HEK293 (cell line): ENCODE data around the gene GLIS1.

ENCODE experiments used
- CTCF ChIA-PET: fragments of 350-600 bp; formaldehyde crosslinking; extraction: SDS; loops from one replicate; lab custom pipeline; 2021; ENCODE audit warnings: antibody characterized with exemption; lab: Yijun Ruan, JAX
- POLR2A ChIA-PET: fragments of 300-600 bp; formaldehyde crosslinking; extraction: SDS; loops from one replicate; lab custom pipeline; 2020; ENCODE audit warnings: antibody characterized with exemption, inconsistent platforms; lab: Yijun Ruan, JAX
- H3K27ac ChIP-seq: fragments of 200-500 bp; sonication (Bioruptor generic); 2 replicates; pipeline ENCODE4 v1.5.1; 2014; ENCODE audit warnings: low read depth, low read length, control low read depth, inconsistent platforms; ENCODE audit errors: extremely low read depth
- H3K36me3 ChIP-seq, 2 experiments: fragments of 200-500 bp in 1 of 2; sonication (Bioruptor generic) in 1 of 2; 1 replicate in 1 of 2; 2 replicates in 1 of 2; pipeline ENCODE4 v1.5.1; 2014 to 2017; ENCODE audit warnings: inconsistent platforms in 2 of 2, low read length in 2 of 2; ENCODE audit not compliant: control insufficient read depth in 2 of 2, insufficient read depth in 1 of 2
- H3K4me1 ChIP-seq: fragments of 200-500 bp; sonication (Bioruptor generic); 2 replicates; pipeline ENCODE4 v1.5.1; 2014; ENCODE audit warnings: mild to moderate bottlenecking, low read length, inconsistent platforms; ENCODE audit not compliant: control insufficient read depth, insufficient read depth
- H3K4me3 ChIP-seq: 2 replicates; pipeline ENCODE4 v1.5.1; 2011; ENCODE audit warnings: low read depth, mild to moderate bottlenecking, control low read depth, low read length, moderate library complexity
- H3K9me3 ChIP-seq: fragments of 200-500 bp; sonication (Bioruptor generic); 2 replicates; pipeline ENCODE4 v1.5.1; 2014; ENCODE audit warnings: low read depth, low read length, inconsistent platforms; ENCODE audit not compliant: control insufficient read depth, insufficient read depth
- EGR2 ChIP-seq: fragments of 450-650 bp; formaldehyde crosslinking; IDR thresholded peaks from 2 replicates; pipeline ENCODE4 v1.5.1; 2016; ENCODE audit warnings: low read depth, missing biosample characterization, missing genetic modification characterization
- HOXA7 ChIP-seq: sonication (generic); formaldehyde crosslinking; IDR thresholded peaks from 2 replicates; pipeline ENCODE4 v1.8.1; 2022; ENCODE audit warnings: missing genetic modification reagents, borderline replicate concordance
- HOXC10 ChIP-seq: sonication (generic); formaldehyde crosslinking; IDR thresholded peaks from 2 replicates; pipeline ENCODE4 v1.8.1; 2023; ENCODE audit warnings: mild to moderate bottlenecking, missing genetic modification reagents
- KLF10 ChIP-seq: fragments of 450-650 bp; IDR thresholded peaks from 2 replicates; pipeline ENCODE4 v1.5.1; 2018; ENCODE audit warnings: missing biosample characterization, mild to moderate bottlenecking, missing genetic modification characterization
- MEIS1 ChIP-seq: sonication (generic); formaldehyde crosslinking; IDR thresholded peaks from 2 replicates; pipeline ENCODE4 v1.8.1; 2022; ENCODE audit warnings: missing genetic modification reagents, mild to moderate bottlenecking, borderline replicate concordance
- MYNN ChIP-seq: fragments of 450-650 bp; formaldehyde crosslinking; IDR thresholded peaks from 2 replicates; pipeline ENCODE4 v1.5.1; 2016; ENCODE audit warnings: missing biosample characterization, missing genetic modification characterization, borderline replicate concordance
- SP7 ChIP-seq: fragments of 450-650 bp; formaldehyde crosslinking; IDR thresholded peaks from 2 replicates; pipeline ENCODE4 v1.5.1; 2016; ENCODE audit warnings: missing biosample characterization, missing genetic modification characterization
- TRIM28 ChIP-seq: IDR thresholded peaks from 2 replicates; pipeline ENCODE4 v1.6.1; 2011; ENCODE audit warnings: low read length, control low read depth, borderline replicate concordance
- ZBTB21 ChIP-seq: fragments of 450-650 bp; formaldehyde crosslinking; IDR thresholded peaks from 2 replicates; pipeline ENCODE4 v1.5.1; 2017; ENCODE audit warnings: missing biosample characterization, missing genetic modification characterization
- ZNF133 ChIP-seq: fragments of 450-650 bp; formaldehyde crosslinking; IDR thresholded peaks from 2 replicates; pipeline ENCODE4 v1.5.1; 2016; ENCODE audit warnings: missing biosample characterization, missing genetic modification characterization
- ZNF138 ChIP-seq: fragments of 450-650 bp; formaldehyde crosslinking; IDR thresholded peaks from 2 replicates; pipeline ENCODE4 v1.5.1; 2016; ENCODE audit warnings: missing biosample characterization, missing genetic modification characterization, borderline replicate concordance
- ZNF184 ChIP-seq: fragments of 450-650 bp; IDR thresholded peaks from 2 replicates; pipeline ENCODE4 v1.5.1; 2018; ENCODE audit warnings: missing biosample characterization, mild to moderate bottlenecking, missing genetic modification characterization
- ZNF19 ChIP-seq: fragments of 450-650 bp; formaldehyde crosslinking; IDR thresholded peaks from 2 replicates; pipeline ENCODE4; 2016; ENCODE audit warnings: missing biosample characterization, missing genetic modification characterization, low read depth
- ZNF202 ChIP-seq: fragments of 450-650 bp; formaldehyde crosslinking; IDR thresholded peaks from 2 replicates; pipeline ENCODE4 v1.5.1; 2016; ENCODE audit warnings: missing biosample characterization, missing genetic modification characterization, borderline replicate concordance
- ZNF366 ChIP-seq: fragments of 450-650 bp; formaldehyde crosslinking; conservative IDR thresholded peaks from 2 replicates; pipeline ENCODE4 v1.5.1; 2016; ENCODE audit warnings: missing biosample characterization, missing genetic modification characterization
- ZNF404 ChIP-seq: fragments of 450-650 bp; formaldehyde crosslinking; IDR thresholded peaks from 2 replicates; pipeline ENCODE4 v1.5.1; 2017; ENCODE audit warnings: missing biosample characterization, missing genetic modification characterization
- ZNF426 ChIP-seq: fragments of 450-650 bp; formaldehyde crosslinking; IDR thresholded peaks from 2 replicates; pipeline ENCODE4 v1.5.1; 2017; ENCODE audit warnings: missing biosample characterization, missing genetic modification characterization, mild to moderate bottlenecking, inconsistent platforms, moderate library complexity
- ZNF529 ChIP-seq: fragments of 450-650 bp; formaldehyde crosslinking; IDR thresholded peaks from 2 replicates; pipeline ENCODE4 v1.5.1; 2017; ENCODE audit warnings: missing genetic modification characterization, missing biosample characterization; ENCODE audit not compliant: insufficient replicate concordance
- ZNF558 ChIP-seq: fragments of 450-650 bp; formaldehyde crosslinking; IDR thresholded peaks from 2 replicates; pipeline ENCODE4 v1.5.1; 2016; ENCODE audit warnings: missing biosample characterization, missing genetic modification characterization
- ZNF571 ChIP-seq: fragments of 450-650 bp; formaldehyde crosslinking; IDR thresholded peaks from 2 replicates; pipeline ENCODE4 v1.5.0; 2017; ENCODE audit warnings: missing biosample characterization, missing genetic modification characterization
- ZNF596 ChIP-seq: fragments of 450-650 bp; IDR thresholded peaks from 2 replicates; pipeline ENCODE4 v1.5.0; 2018; ENCODE audit warnings: missing biosample characterization, mild to moderate bottlenecking, missing genetic modification characterization, moderate library complexity
- ZSCAN16 ChIP-seq: fragments of 450-650 bp; formaldehyde crosslinking; IDR thresholded peaks from 2 replicates; pipeline ENCODE4 v1.5.1; 2016; ENCODE audit warnings: missing biosample characterization, missing genetic modification characterization
- TF ChIP-seq, protein P1 (sequence below): sonication (generic); formaldehyde crosslinking; IDR thresholded peaks from 2 replicates; pipeline ENCODE4 v1.8.1; 2022; ENCODE audit warnings: mild to moderate bottlenecking, moderate library complexity, missing genetic modification reagents
- TF ChIP-seq, protein P2 (sequence below): fragments of 450-650 bp; formaldehyde crosslinking; IDR thresholded peaks from 2 replicates; pipeline ENCODE4 v1.5.1; 2016; ENCODE audit warnings: missing biosample characterization, missing genetic modification characterization

The GLIS1 gene

DNA sequence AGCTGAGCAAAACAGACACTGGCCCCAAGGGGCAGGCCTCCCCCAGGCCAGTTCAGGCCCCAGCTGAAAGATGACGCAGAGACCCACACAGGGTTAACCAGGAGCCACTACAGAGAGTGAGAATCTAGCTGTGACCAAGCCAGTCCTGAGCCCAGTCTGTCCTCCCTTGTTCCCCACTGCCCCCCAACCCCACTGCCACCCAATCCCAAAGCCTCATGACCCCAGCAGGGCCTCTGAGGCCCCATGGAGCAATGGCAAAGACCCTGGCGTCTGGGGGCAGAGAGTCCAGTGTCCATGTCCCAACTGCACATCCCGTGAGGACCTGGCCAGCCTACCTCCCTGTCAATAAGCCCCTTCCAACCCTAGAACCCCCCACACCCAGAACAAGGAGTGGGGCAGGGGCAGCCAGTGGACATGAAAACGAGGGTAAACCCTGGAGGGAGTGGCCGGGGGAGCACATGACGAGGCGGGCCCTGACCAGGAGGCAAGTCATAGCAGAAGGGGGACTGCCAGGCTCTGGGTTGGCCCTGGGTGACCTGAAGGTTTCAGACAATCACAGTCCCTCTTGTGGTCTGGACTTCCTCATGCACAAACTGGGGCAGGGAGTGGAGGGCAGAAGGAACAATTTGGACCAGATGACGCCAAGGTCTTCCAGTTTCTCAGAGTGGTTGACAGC, 100.5 kb downstream of the GLIS1 start (continued):
- no peak for TF ChIP-seq ZNF138
- TF ChIP-seq, all 188 proteins: peak for 0

DNA sequence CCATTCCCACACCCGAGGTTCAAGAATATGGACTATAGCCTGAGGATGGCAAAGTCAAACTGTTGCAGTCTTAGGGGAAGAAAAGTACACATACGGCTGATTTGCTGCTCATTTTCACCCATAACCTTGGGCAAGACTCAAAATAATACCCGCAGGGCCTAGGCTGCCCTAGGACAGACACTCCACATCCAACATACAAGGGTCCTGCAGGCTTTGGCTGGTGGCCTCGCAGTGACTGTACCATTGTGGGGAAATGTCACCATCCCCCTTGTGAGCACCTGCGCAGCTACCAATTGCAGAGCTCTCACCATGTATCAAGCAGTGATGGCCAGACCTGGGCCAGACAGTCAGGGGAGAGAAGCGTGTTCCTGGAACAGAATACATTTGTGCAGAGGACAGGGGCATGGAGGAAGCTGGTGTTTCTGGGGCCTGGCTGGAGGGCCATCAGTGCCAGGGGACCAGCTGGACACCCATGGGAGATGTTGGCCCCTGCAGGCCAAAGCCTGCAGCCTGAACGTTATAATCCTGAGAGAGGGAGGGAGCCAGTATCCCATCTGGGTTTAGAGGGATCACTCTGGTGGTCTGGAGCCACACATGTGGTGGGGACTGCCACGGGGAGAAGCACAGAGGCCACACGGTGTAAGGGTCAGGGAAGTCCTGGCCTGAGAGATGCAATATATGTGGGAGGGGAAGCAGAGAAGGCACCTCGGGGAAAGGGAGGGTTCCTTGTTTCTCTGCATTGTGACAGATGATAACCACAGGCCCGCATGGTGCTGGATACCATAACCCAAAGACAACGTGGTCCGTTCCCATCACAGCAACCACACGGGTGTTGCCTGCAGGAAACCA, 101.2 kb downstream of the GLIS1 start:
- no peak overlapping the region for H3K27ac ChIP-seq
- H3K4me3 ChIP-seq: no peak overlapping the region
- ChIA-PET POLR2A (no interaction called here), CTCF (interaction anchor here (0.7 kb wide), 1 partner anchor 16 kb away, joined by 3 read pairs; no protein-coding TSS in a partner anchor)
- no peaks in the 10 kb centered on the region for H3K4me1 ChIP-seq
- no peaks in the 10 kb centered on the region for H3K9me3 ChIP-seq
- TF ChIP-seq SP7 (tag by site-specific recombination) (no peak), ZNF571 (tag by site-specific recombination) (no peak), HOXC10 (CRISPR knock-in tag) (no peak), TRIM28 (no peak), KLF10 (tag by site-specific recombination) (no peak), ZSCAN16 (tag by site-specific recombination) (no peak), ZNF202 (tag by site-specific recombination) (no peak), ZNF596 (tag by site-specific recombination) (no peak), ZBTB21 (tag by site-specific recombination) (no peak), ZNF366 (tag by site-specific recombination) (no peak), ZNF133 (tag by site-specific recombination) (no peak), ZNF529 (tag by site-specific recombination) (no peak), HOXA7 (no peak), MYNN (tag by site-specific recombination) (no peak), ZNF19 (tag by site-specific recombination) (no peak), ZNF558 (no peak), MEIS1 (CRISPR knock-in tag) (no peak)
- TF ChIP-seq, protein P1, sequence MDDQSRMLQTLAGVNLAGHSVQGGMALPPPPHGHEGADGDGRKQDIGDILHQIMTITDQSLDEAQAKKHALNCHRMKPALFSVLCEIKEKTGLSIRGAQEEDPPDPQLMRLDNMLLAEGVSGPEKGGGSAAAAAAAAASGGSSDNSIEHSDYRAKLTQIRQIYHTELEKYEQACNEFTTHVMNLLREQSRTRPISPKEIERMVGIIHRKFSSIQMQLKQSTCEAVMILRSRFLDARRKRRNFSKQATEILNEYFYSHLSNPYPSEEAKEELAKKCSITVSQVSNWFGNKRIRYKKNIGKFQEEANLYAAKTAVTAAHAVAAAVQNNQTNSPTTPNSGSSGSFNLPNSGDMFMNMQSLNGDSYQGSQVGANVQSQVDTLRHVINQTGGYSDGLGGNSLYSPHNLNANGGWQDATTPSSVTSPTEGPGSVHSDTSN: no peak
- TF ChIP-seq, protein P2, sequence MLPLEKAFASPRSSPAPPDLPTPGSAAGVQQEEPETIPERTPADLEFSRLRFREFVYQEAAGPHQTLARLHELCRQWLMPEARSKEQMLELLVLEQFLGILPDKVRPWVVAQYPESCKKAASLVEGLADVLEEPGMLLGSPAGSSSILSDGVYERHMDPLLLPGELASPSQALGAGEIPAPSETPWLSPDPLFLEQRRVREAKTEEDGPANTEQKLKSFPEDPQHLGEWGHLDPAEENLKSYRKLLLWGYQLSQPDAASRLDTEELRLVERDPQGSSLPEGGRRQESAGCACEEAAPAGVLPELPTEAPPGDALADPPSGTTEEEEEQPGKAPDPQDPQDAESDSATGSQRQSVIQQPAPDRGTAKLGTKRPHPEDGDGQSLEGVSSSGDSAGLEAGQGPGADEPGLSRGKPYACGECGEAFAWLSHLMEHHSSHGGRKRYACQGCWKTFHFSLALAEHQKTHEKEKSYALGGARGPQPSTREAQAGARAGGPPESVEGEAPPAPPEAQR (tag by site-specific recombination): no peak
- no peaks in the 10 kb centered on the region for H3K36me3 ChIP-seq

DNA sequence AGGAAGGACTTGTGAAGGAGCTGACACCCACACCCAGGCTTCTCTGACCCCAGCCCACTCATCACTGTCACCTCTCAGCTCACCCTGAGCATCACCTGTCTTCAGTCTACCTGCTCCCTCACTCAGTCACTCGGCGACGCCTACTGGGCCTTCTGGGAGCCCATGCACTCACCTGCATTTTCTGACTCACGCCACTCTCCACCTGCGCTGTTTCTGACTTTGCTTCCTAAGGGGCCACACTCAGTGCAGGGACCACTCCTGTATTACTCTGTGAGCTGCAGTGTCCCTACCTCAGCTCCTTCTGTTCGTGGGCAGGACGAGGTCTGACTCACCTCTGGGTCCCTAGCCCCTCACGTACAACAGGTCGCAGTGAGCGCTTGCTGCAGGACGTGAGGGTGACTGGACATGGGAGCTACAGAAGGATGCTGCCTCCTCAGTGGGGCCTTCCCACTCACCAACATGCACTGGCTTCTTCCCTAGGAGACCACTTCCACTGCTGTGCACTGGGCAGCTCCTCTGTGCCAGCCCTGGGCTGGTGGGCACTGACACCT, 102.3 kb downstream of the GLIS1 start:
- Histone ChIP-seq H3K4me3 (no peak overlapping the region), H3K4me1 (no peaks in the 10 kb centered on the region), H3K27ac (no peak overlapping the region), H3K9me3 (no peaks in the 10 kb centered on the region), H3K36me3 (no peaks in the 10 kb centered on the region)
- CTCF ChIA-PET: interaction anchor here (0.7 kb wide), 2 partner anchors 421 to 1199 kb away, joined by 4 read pairs; no protein-coding TSS in a partner anchor
- TF ChIP-seq EGR2 (tag by site-specific recombination) (0 out of 2 replicates have a peak, but pooled peaks have one; percentile 9), ZNF426 (no peak), ZNF366 (tag by site-specific recombination) (no peak), ZNF404 (no peak), ZNF184 (tag by site-specific recombination) (no peak)
- POLR2A ChIA-PET: no interaction called here
